Colon (tissue), 2 donors: Measurements from ENCODE around the gene MPV17L.
"Not testable (repeated sequence)": the region's sequence is repeated elsewhere in the genome, so short reads cannot be mapped to it uniquely, and the experiment has no call there.

Experiments used
- FAIRE-seq: peaks from 2 replicates; lab custom pipeline; 2012; peaks lifted over from hg19 to GRCh38; lab: Jason Lieb, UNC
- donor health status: control.
- donor health status: control.

The MPV17L gene

DNA sequence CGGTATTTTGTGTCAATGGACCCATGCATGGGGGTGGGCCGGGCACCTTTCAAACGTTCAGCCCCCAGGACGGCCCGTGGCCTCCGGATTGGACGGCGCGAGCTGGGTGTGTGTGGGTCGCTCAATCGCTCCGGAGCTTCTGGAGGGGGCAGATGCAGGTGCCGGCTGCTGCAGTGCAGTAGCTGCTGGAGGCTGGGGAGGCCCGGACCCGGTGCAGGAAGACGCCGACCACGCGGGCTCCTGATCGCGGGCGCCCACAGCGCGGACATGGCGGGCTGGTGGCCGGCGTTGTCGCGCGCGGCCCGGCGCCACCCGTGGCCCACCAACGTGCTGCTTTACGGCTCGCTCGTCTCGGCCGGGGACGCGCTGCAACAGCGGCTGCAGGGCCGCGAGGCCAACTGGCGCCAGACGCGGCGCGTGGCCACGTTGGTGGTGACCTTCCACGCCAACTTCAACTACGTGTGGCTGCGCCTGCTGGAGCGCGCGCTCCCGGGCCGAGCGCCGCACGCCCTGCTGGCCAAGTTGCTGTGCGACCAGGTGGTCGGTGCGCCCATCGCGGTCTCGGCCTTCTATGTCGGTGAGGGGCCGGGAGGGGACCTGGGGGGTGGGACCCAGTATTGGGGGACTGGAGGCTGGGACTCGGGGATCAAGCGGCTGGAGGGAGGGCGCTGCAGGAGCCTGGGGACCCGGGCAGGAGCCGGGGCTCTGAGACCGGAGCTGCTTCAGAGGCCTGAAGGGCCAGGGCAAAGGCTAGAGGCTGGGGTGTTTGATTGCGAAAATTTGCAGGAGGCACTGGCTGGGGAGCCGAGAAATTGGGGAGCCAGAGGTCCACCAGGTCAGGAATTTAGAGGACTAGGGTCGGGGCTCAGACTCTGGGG, at the start of gene MPV17L:
Gene MPV17L, plus strand, starts transcription at position 124 of the 878 bp plus-strand sequence. Its CDS starts 144 bp downstream, at position 268.
- not testable (repeated sequence) for FAIRE-seq

DNA sequence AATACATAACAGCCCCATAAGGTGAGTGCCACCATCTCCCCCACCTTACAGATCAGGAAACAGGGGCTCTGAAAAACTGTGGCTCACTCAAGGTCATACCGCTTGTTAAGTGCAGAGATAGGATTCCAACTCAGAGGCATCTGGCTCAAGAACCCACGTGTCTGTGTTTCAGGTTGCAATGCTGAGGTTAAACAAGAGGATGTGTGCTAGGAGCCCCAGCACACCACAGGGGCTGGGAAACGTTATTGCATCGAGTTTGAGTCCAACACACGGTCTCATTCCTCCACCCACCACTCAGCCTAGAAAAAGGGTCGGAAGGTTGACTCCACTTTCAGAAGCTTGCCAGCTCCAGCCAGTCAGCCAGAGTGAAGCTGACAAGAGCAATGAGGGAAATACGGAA, 46.8 kb upstream of the MPV17L start:
- not testable (repeated sequence) for FAIRE-seq

DNA sequence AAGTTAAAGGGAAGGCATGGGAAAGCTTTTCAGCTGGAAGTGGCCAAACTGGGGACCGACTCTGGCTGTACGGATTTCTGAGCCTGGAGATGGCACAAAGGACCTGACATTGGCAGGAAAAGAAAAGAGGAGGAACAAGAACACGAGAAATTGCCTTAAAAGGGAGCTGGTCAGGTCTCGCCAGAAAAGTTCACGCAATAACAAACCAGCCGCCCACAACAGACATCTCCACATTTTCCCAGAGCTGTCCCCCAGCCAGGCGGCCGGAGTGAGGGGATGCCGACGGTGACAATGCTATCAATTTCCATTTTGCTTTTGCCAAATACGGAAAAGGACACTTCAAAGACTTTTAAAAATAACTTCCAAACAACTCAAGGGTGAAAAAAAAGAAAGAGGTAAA, 44.3 kb upstream of the MPV17L start:
- FAIRE-seq: not testable (repeated sequence)

DNA sequence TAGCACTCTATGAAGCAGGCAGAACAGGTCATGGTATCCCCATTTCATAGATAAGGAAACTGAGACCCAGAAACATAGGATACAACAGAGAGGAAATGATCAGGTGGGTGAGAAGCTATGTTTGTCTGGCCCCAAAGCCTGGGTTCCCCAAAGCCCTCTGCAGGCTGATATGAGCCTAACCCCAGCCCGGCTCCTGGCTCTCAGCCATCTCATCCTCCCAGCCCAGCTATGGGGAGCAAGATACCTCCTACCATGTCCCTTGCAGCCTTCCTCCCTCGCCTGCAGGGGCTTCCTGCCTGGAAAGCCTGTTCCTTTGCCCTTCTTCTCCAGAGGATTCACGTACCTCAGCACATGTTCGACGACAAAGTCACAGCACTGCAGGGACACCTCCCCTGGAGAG, 43.8 kb upstream of the MPV17L start:
- FAIRE-seq: not testable (repeated sequence)

DNA sequence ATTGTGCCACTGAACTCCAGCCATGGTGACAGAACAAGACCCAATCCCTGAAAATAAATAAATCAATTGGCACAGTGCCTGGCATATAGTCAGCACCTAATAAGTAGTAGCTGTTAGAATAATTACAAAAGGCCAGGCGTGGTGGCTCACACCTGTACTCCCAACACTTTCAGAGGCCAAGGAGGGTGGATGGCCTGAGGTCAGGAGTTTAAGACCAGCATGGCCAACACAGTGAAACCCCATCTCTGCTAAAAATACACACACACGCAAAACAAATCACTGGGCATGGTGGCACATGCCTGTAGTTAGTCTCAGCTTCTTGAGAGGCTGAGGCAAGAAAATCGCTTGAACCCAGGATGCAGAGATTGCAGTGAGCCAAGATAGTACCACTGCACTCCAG, 42.7 kb upstream of the MPV17L start:
- not testable (repeated sequence) for FAIRE-seq

DNA sequence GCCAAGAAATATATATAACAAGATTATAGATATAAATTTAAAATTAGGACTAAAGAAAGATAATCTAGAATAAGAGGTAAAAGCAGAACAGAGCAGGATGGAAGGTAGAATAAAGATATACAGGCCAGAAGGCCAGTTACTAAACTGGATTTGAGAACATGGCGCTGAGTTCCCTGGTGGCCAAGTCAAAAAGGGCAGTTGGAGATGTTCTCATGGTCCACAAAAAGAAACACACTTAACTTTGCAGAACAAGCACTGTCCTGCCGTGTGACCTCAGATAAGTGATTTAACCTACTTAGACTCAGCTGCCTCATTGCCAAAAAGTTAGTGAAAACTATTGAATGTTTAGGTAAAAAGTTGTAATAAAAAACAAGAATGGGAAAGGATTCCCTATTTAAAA, 40.7 kb upstream of the MPV17L start:
- not testable (repeated sequence) for FAIRE-seq

DNA sequence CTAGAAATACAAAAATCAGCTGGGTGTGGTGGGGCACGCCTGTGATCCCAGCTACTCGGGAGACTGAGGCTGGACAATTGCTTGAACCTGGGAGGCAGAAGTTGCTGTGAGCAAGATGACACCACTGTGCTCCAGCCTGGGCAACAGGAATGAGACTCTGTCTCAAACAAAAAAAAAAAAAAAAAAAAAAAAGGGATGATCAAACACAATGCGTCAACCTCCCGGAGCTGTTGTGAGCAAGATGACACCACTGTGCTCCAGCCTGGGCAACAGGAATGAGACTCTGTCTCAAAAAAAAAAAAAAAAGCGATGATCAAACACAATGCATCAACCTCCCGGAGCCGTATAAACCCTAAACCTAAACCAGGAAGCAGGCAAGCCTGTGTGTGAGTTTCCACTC, 38.1 kb upstream of the MPV17L start:
- not testable (repeated sequence) for FAIRE-seq

DNA sequence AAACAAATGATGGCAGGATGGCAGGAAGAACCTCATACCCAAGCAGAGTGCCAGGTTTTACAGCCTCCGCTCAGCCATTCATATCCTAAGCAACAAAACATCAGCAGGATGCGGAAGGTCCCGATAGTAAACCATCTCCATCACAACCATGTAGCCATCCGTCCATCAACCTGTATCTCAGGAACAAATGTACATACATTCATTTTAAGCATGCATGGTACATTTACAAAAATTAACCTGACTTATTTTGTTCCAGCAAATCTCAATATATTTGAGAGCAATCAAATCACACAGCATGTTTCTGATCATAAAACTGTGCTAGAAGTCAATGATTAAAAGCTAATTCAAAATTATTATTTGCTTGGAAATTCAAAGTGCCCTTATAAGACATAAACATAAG, 17.4 kb upstream of the MPV17L start, which contains the start of gene NPIPA5:
Gene NPIPA5, minus strand, starts transcription at position 101 of the 400 bp plus-strand sequence. Its CDS starts 0 bp downstream, at position 101.
- FAIRE-seq: not testable (repeated sequence)

DNA sequence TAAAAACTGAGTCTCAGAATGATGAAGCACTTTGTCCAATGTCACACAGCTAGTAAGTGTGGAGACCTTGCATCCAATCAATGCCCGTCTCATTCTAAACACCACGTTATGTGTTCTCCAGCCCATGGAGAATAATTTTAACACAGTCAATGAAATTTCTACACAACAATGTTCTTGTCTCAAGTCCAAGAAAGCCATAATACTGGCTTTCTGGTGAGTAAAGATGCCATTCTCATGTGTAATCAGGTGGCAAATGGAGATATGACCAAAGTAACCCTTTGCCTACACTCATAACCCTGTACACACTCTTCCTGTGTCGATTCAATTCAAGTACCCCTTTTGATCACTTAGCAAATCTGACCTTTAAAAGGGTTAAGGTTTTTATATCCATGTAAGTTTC, 12.7 kb upstream of the MPV17L start:
- FAIRE-seq: not testable (repeated sequence)

DNA sequence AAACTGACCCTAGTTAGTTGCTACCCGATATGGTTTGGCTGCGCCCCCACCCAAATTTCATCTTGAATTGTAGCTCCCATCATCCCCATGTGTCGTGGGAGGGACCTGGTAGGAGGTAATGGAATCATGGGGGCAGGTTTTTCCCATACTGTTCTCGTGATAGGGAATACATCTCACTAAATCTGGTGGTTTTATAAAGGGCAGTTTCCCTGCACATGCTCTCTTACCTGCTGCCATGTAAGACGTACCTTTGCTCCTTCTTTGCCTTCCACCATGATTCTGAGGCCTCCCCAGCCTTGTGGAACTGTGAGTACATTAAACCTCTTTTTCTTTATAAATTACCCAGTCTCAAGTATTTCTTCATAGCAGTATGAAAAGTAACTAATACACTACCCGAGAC, 7.5 kb upstream of the MPV17L start:
- not testable (repeated sequence) for FAIRE-seq

DNA sequence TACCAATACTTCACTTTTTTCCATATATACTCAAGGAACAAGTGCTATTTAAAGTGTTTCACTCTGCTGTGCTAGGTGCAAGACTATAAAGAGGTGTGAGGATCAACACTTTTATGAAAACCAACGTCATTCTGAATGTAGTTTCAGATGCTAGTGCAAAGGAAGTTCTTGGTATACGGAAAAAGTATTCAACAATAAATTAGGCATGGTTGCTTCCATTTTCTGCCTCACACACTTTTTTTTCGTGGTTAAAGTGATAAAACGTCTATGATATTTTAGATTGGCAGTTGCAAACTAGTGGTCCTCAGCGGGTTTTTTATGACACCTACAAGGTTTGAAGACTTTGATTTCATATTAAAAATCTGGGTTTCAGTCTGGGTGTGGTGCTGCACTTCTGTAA, 5.6 kb upstream of the MPV17L start:
- not testable (repeated sequence) for FAIRE-seq

DNA sequence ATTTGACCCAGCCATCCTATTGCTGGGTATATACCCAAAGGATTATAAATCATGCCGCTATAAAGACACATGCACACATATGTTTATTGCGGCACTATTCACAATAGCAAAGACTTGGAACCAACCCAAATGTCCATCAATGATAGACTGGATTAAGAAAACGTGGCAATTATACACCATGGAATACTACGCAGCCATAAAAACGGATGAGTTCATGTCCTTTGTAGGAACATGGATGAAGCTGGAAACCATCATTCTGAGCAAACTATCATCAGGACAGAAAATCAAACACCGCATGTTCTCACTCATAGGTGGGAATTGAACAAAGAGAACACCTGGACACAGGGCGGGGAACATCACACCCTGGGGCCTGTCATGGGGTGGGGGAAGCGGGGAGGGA, 2.5 kb upstream of the MPV17L start:
- not testable (repeated sequence) for FAIRE-seq

DNA sequence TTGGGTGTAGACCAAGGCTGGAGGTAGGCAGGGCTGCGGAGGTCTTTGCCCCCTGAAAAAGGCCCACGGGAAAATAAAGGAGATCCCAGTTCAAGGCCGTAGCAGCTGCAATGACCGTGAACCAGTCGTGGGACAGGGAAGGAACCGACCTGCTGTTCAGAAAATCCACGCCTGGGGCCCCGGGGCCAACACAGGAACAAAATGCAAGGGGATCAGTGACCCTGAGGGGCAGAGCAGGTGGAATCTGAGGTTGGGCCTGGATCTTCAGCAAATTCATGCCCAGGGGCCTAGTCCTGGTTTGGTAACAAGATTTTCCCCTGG, 915 bp downstream of the MPV17L start:
- FAIRE-seq: not testable (repeated sequence)

DNA sequence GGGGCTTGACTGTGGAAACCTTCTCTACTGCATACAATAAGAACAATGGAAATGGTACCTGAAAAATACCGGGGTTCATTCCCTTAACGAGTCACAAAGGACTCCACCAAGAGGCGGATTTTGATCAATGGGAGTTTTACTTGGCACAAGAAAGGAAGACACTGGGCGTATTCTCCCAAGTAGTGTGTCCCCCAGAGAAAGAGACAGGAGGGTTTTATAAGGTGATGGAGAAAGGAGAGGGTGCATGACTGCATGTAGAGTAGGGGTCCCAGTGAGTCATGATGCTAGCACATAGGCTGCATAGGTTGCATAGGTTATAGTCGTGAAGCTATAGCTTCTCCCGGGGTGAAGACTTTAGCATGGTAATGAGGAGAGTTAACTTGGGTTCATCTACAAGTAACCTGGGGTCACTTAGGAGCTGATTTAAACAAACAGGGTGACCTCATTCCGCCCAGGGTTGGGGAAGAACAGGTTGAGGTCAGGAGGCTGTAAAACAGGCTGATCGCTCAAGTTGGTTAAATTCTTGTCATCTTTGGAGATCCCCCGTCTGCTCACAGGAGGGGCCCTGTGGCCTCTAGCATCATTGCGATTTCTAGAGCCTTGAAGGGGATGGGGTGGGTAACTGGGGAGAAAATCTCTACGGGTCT, 1.5 kb downstream of the MPV17L start:
- no peak for FAIRE-seq

DNA sequence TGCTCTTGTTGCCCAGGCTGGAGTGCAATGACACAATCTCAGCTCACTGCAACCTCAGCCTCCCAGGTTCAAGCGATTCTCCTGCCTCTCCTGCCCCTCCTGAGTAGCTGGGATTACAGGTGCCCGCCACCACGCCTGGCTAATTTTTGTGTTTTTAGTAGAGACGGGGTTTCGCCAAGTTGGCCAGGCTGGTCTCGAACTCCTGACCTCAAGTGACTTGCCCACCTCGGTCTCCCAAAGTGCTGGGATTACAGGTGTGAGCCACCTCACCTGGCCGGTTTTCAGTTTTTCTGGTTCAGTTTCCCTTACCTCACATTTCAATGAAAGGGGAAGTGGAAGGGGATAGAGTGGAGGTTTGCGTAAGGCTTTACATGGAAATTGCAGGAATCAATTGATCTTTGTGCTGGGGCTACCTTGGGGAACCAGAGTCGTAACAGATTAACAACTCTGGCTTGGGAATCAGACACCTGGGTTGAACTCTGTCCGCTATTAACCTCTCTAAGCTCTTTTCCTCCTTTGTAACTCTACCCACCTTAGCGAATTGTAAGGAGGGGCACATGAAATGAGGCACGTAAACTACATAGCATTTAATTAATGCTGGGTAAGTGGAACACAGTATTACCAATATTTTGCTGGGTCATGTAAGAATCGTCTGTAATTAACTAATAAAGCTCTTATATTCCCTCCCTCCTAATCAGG, 3.2 kb downstream of the MPV17L start:
- FAIRE-seq: no peak

DNA sequence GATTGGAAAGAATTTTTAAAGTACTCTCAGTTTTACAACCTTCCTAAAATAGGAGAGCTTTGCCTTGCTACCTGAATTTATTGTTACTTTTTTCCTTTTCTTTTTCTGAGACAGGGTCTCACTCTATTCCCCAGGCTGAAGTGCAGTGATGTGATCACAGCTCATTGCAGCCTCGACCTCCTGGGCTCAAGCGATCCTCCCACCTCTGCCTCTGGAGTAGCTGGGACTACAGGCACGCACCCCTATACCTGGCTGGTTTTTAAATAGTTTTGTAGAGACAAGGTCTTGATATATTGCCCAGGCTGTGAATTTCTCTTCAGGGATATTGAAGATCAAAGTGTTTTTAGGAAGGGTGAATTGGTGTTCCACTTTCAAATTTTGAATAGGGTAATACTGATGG, 3.8 kb downstream of the MPV17L start:
- no peak for FAIRE-seq

DNA sequence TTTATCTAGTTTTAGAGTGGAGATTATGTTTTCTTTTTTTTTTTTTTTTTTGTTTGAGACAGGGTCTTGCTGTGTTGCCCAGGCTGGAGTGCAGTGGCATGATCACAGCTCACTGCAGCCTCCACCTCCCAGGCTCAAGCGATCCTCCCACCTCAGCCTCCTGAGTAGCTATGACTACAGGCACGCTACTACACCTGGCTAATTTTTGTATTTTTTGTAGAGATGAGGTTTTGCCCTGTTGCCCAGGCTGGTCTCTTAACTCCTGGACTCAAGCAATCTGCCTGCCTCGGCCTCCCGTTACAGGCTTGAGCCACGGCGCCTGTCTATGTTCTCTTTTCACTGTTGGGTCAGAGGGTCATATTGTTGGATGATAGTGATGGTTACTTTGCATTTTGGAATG, 4.8 kb downstream of the MPV17L start:
- not testable (repeated sequence) for FAIRE-seq

DNA sequence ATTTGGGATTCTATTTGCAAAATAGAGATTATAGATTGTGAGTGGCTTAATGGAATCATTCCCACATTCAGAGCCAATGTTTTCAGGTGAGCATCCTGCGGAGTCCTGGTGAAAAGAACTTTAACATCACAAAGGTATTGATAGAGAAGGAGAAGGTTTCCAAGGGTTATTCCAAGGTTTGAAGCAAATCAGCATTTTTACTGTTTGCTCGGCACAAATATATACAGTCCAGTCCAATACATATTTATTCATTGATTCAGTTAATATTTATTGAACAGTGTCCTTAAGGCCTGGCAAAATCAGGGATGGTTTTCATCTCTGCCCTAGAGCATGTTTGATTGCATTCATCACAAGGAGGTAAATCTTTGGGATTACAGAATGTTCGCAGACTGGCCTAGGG, 6.4 kb downstream of the MPV17L start:
- no peak for FAIRE-seq

DNA sequence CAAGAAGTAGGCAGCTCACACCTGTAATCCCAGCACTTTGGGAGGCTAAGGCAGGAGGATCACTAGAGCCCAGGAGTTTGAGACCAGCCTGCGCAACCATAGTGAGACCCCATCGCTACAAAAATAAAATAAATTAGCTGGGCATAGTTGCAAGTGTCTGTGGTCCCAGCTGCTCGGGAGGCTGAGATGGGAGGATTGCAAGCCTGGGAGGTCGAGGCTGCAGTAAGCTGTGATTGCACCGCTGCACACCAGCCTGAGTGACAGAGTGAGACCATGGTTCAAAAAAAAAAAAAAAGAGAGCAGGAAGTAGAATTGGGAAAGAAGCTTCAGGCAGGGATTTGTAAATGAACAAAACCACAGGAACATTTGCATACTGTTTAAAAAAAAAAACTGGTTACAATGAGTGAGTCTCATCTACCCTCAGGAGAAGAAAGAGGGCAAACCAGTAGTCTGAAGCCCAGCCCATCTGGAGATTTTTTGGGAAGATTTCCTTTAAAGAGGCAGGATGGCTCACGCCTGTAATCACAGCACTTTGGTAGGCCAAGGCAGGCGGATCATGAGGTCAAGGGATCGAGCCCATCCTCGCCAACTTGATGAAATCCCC, 7.9 kb downstream of the MPV17L start:
- FAIRE-seq: no peak

DNA sequence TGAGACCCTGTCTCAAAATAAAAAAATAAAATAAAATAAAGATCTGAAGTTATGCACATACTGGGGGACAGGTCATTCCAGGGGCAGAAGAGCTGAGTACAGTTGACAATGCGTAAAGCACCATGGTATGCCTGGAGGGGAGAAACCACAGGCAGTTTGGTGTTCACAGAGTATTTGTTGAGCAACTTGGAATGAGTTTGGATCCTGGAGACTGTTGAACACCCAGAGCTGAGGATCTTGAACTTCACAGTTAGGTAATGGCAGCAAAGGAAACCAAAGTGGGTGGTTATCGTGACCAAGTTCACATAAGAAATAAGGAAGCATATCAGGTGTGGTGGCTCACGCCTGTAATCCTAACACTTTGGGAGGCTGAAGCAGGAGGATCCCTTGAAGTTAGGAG, 8.5 kb downstream of the MPV17L start:
- not testable (repeated sequence) for FAIRE-seq

DNA sequence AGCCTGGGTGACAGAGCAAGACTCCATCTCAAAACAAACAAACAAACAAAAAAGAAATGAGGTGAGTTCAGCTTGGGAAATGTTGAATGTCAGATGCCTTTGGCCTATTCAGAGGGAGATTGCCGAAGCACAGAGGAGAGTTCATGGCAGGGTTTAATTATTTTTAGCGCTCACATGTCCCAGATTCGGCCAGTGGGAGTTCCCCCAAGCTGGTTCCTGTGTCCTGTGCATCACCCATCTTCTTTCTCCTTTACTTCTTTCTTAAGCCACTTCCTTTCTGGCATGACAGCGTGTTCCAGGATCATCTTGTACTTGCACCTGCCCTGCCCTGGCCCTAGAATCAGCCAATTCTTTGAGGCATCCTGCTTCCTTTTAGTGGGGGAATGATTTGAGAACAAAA, 9.2 kb downstream of the MPV17L start:
- no peak for FAIRE-seq

DNA sequence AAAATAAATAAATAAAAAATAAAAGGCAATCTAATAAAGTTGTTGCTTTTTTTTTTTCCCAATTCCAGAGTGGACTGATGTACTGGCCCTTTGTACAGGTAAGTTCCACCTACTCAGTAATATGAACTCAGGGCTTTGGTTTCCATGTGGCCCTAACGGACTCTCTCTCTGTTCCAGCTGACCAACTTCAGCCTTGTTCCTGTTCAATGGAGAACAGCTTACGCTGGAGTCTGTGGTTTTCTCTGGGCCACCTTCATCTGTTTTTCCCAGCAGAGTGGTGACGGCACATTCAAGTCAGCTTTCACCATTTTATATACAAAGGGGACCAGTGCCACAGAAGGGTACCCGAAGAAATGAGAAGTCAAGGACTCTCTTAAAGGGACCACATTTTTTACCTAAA, 12.2 kb downstream of the MPV17L start:
- FAIRE-seq: not testable (repeated sequence)
